ENCODE measurements around the gene MTHFR. TPM values are rescaled to one million over a fixed set of nuclear protein-coding genes. Genes with fewer than 3 reads are reported as not detected.

Gene MTHFR
- total and polyA plus RNA-seq, 4 donors: 5.5 to 29.0 (median 18.3) TPM

GRCh38 chr1:11781297-11781696 is 24.5 kb downstream of the MTHFR start:
- WGBS: 93% methylated on average over 12 of the region's 12 CpGs
- no peak overlapping the region for H3K9ac ChIP-seq (ENCODE audit: low read depth in 1 of 2, low read length in 2 of 2)
- H3K27me3 ChIP-seq (ENCODE audit: control insufficient read depth in 4 of 4, insufficient read depth in 4 of 4, low read length in 3 of 4): no peaks in the 10 kb centered on the region
- H3K4me1 ChIP-seq (ENCODE audit: control insufficient read depth in 4 of 4, insufficient read depth in 4 of 4, low read length in 3 of 4): peaks cover 0 to 32% (median 19%) of the 10 kb centered on the region in 4 donors
- H3K4me3 ChIP-seq (ENCODE audit: low read depth in 1 of 3, low read length in 3 of 3): no peak overlapping the region
- TF ChIP-seq NR2F2 (IDR thresholded peaks at IDR 0.05) (no peak), FOXA1 (IDR thresholded peaks at IDR 0.05) (no peak), EGR1 (IDR thresholded peaks at IDR 0.05; ENCODE audit: low read depth in 2 of 2) (no peak), REST (IDR thresholded peaks at IDR 0.05) (no peak), RAD21 (IDR thresholded peaks at IDR 0.05) (no peak), HNF4A (conservative IDR thresholded peaks at IDR 0.05) (no peak), GABPA (IDR thresholded peaks at IDR 0.05 in 1 of 2, conservative IDR thresholded peaks at IDR 0.05 in 1 of 2) (no peak), ZBTB33 (IDR thresholded peaks at IDR 0.05) (no peak), RXRA (IDR thresholded peaks at IDR 0.05) (no peak)
- H3K36me3 ChIP-seq (ENCODE audit: control insufficient read depth in 4 of 4, insufficient read depth in 3 of 4, low read depth in 1 of 4, low read length in 3 of 4): no peaks in the 10 kb centered on the region
- DNase-seq (ENCODE audit: low spot score): no peak
- no peaks in the 10 kb centered on the region for H3K9me3 ChIP-seq (ENCODE audit: control insufficient read depth in 4 of 4, low read length in 3 of 4)
- no peak overlapping the region for H3K27ac ChIP-seq (ENCODE audit: low read depth in 1 of 2, low read length in 2 of 2)

- WGBS: 85% methylated on average over 10 of the region's 10 CpGs
- Histone ChIP-seq H3K36me3 (ENCODE audit: control insufficient read depth in 4 of 4, insufficient read depth in 3 of 4, low read depth in 1 of 4, low read length in 3 of 4) (no peaks in the 10 kb centered on the region), H3K4me3 (ENCODE audit: low read depth in 1 of 3, low read length in 3 of 3) (no peak overlapping the region), H3K9ac (ENCODE audit: low read depth in 1 of 2, low read length in 2 of 2) (no peak overlapping the region), H3K9me3 (ENCODE audit: control insufficient read depth in 4 of 4, low read length in 3 of 4) (no peaks in the 10 kb centered on the region), H3K4me1 (ENCODE audit: control insufficient read depth in 4 of 4, insufficient read depth in 4 of 4, low read length in 3 of 4) (peaks cover 0 to 32% (median 18%) of the 10 kb centered on the region in 4 donors), H3K27ac (ENCODE audit: low read depth in 1 of 2, low read length in 2 of 2) (no peak overlapping the region), H3K27me3 (ENCODE audit: control insufficient read depth in 4 of 4, insufficient read depth in 4 of 4, low read length in 3 of 4) (no peaks in the 10 kb centered on the region)
- DNase-seq (ENCODE audit: low spot score): no peak
- TF ChIP-seq FOXA1 (IDR thresholded peaks at IDR 0.05) (no peak), MAX (IDR thresholded peaks at IDR 0.05) (no peak), FOXA2 (IDR thresholded peaks at IDR 0.05) (no peak), RXRA (IDR thresholded peaks at IDR 0.05) (no peak), ATF3 (IDR thresholded peaks at IDR 0.05) (no peak), EGR1 (IDR thresholded peaks at IDR 0.05; ENCODE audit: low read depth in 2 of 2) (no peak), HNF4G (IDR thresholded peaks at IDR 0.05) (no peak), CTCF (IDR thresholded peaks at IDR 0.05; ENCODE audit: low read depth, low read length, missing input control) (no peak), JUND (IDR thresholded peaks at IDR 0.05) (no peak), RAD21 (IDR thresholded peaks at IDR 0.05) (no peak), NR2F2 (IDR thresholded peaks at IDR 0.05) (no peak), TAF1 (conservative IDR thresholded peaks at IDR 0.05) (no peak), REST (IDR thresholded peaks at IDR 0.05) (no peak)
Observed at GRCh38 chr1:11780380-11781147, 25.2 kb downstream of the MTHFR start.

Data from liver (tissue), 9 donors.